CD1c-positive myeloid dendritic cell (primary cell): ENCODE data around the gene MTURN.

Experiments used
- DNase-seq: peaks from one replicate; pipeline ENCODE4 v3.0.0-alpha.2; 2016; ENCODE audit errors: extremely low spot score

MTURN gene

GRCh38 chr7:30136117-30136731 lies 1.4 kb downstream of the MTURN start:
- no peak for DNase-seq

- no peak for DNase-seq
These were observed 2.1 kb downstream of the MTURN start for GRCh38 chr7:30136743-30137485.

- no peak for DNase-seq
These were observed 5.1 kb downstream of the MTURN start for GRCh38 chr7:30139836-30140384.

GRCh38 chr7:30140456-30140855 lies 5.7 kb downstream of the MTURN start:
- no peak for DNase-seq

- no peak for DNase-seq
These were observed 7.9 kb downstream of the MTURN start for GRCh38 chr7:30142710-30143109.

- DNase-seq, result no peak
These were observed 9.0 kb downstream of the MTURN start for GRCh38 chr7:30143748-30144251.

GRCh38 chr7:30144657-30145306 lies 10.0 kb downstream of the MTURN start:
- DNase-seq, result no peak

- no peak for DNase-seq
These were observed 10.7 kb downstream of the MTURN start for GRCh38 chr7:30145426-30145970.

- DNase-seq, result no peak
These were observed 11.4 kb downstream of the MTURN start for GRCh38 chr7:30146127-30146612.

GRCh38 chr7:30147223-30147622 lies 12.4 kb downstream of the MTURN start:
- DNase-seq, result no peak

- DNase-seq, result no peak
These were observed 13.0 kb downstream of the MTURN start for GRCh38 chr7:30147785-30148184.

GRCh38 chr7:30148426-30148825 lies 13.6 kb downstream of the MTURN start:
- no peak for DNase-seq

- DNase-seq, result peak; percentile 61
These were observed 14.2 kb downstream of the MTURN start for GRCh38 chr7:30148951-30149459.

- no peak for DNase-seq
These were observed 15.0 kb downstream of the MTURN start for GRCh38 chr7:30149640-30150272.

- DNase-seq, result no peak
These were observed 15.9 kb downstream of the MTURN start for GRCh38 chr7:30150711-30151110.

- DNase-seq, result no peak
These were observed 19.4 kb downstream of the MTURN start for GRCh38 chr7:30154111-30154587.

GRCh38 chr7:30155481-30155880 lies 20.7 kb downstream of the MTURN start:
- DNase-seq, result no peak

GRCh38 chr7:30157204-30157603 lies 22.4 kb downstream of the MTURN start:
- no peak for DNase-seq

GRCh38 chr7:30159163-30159562 lies 24.4 kb downstream of the MTURN start:
- DNase-seq, result peak; percentile 49

GRCh38 chr7:30159698-30160143 lies 24.9 kb downstream of the MTURN start:
- DNase-seq, result peak; percentile 86

- no peak for DNase-seq
These were observed 25.5 kb downstream of the MTURN start for GRCh38 chr7:30160329-30160728.
